Caco-2 (cell line): ENCODE measurements around the gene NRXN3. TPM values are rescaled to one million over a fixed set of nuclear protein-coding genes. Genes with fewer than 3 reads are reported as not detected.

Source experiments
- BruUV-seq: library from RNA; stranded (reverse); fragments of 400-500 nt; replicated peaks from 2 replicates; lab custom pipeline; 2021; lab: Mats Ljungman, UMichigan
- CTCF ChIA-PET: fragments of 300-600 bp; sonication (Branson Sonifier 250); formaldehyde crosslinking; loops from one replicate; lab custom pipeline; 2022; ENCODE audit warnings: antibody characterized with exemption; lab: Charles Lee
- POLR2A ChIA-PET: fragments of 300-600 bp; sonication (Branson Sonifier 250); formaldehyde crosslinking; loops from one replicate; lab custom pipeline; 2022; ENCODE audit warnings: antibody characterized with exemption; lab: Charles Lee
- DNase-seq, 2 experiments: peaks; one replicate each; pipeline versions ENCODE4 v3.0.0 to v3.0.0-alpha.2; 2020 to 2022
- H3K27me3 ChIP-seq: replicated peaks from 2 replicates; pipeline ENCODE4 v1.6.0; 2011; ENCODE audit warnings: low read length; ENCODE audit not compliant: control insufficient read depth, insufficient read depth
- H3K36me3 ChIP-seq: 2 replicates; pipeline ENCODE4 v1.5.1; 2011; ENCODE audit warnings: low read length; ENCODE audit not compliant: control insufficient read depth, insufficient read depth
- H3K4me1 ChIP-seq: fragments of 250-450 bp; sonication (Bioruptor Pico); 2 replicates; pipeline ENCODE4 v1.5.1; 2020; ENCODE audit warnings: mild to moderate bottlenecking
- H3K4me3 ChIP-seq: 2 replicates; pipeline ENCODE4 v1.5.1; 2011; ENCODE audit warnings: low read depth, mild to moderate bottlenecking, control low read depth, low read length
- H3K9me3 ChIP-seq: fragments of 250-450 bp; sonication (Bioruptor Pico); 2 replicates; pipeline ENCODE4 v1.5.1; 2020; ENCODE audit warnings: mild to moderate bottlenecking, moderate library complexity
- H3K27ac Mint-ChIP-seq: one replicate; pipeline ENCODE4 v1.8.0; 2022; ENCODE audit warnings: mixed read lengths; ENCODE audit not compliant: unreplicated experiment
- H3K27me3 Mint-ChIP-seq: one replicate; pipeline ENCODE4 v1.8.0; 2022; ENCODE audit warnings: mixed read lengths; ENCODE audit not compliant: insufficient read depth, unreplicated experiment
- H3K36me3 Mint-ChIP-seq: one replicate; pipeline ENCODE4 v1.8.0; 2022; ENCODE audit warnings: mild to moderate bottlenecking, mixed read lengths; ENCODE audit not compliant: insufficient read depth, unreplicated experiment
- H3K4me1 Mint-ChIP-seq: one replicate; pipeline ENCODE4 v1.8.0; 2022; ENCODE audit warnings: low read depth, mixed read lengths; ENCODE audit not compliant: unreplicated experiment
- H3K4me3 Mint-ChIP-seq: one replicate; pipeline ENCODE4 v1.8.0; 2022; ENCODE audit warnings: mild to moderate bottlenecking, moderate library complexity, mixed read lengths; ENCODE audit not compliant: unreplicated experiment
- H3K9me3 Mint-ChIP-seq: one replicate; pipeline ENCODE4 v1.8.0; 2022; ENCODE audit warnings: mixed read lengths; ENCODE audit not compliant: unreplicated experiment
- CTCF ChIP-seq, 2 experiments: fragments of 200-600 bp in 1 of 2; IDR thresholded peaks; 1 replicate in 1 of 2; 2 replicates in 1 of 2; pipeline versions ENCODE4 v1.5.1 to v1.8.0; 2011 to 2022; ENCODE audit warnings: antibody characterized with exemption in 1 of 2, control low read depth in 1 of 2, inconsistent platforms in 1 of 2, low read depth in 1 of 2, low read length in 1 of 2, mild to moderate bottlenecking in 1 of 2, moderate library complexity in 1 of 2; ENCODE audit not compliant: insufficient read depth in 1 of 2, severe bottlenecking in 1 of 2, unreplicated experiment in 1 of 2
- intact Hi-C: fragments of 100-400 bp; cut with micrococcal nuclease; formaldehyde crosslinking; loops from one replicate; pipeline ENCODE4 v1.10.0; 2022; ENCODE audit not compliant: unreplicated experiment
- total RNA-seq: library from RNA; stranded (reverse); gene quantifications from 2 replicates; pipeline ENCODE4 v1.2.3, GENCODE V29; 2022

Gene NRXN3
- total RNA-seq, 1 experiment from 2014 or later = 12.4 TPM

GRCh38 chr14:78683981-78684380 is 513.8 kb downstream of the NRXN3 start:
- DNase-seq = no peak
- Mint-ChIP-seq H3K4me3 (no peak overlapping the region), H3K36me3 (no peaks in the 10 kb centered on the region), H3K27ac (no peak overlapping the region), H3K4me1 (no peaks in the 10 kb centered on the region), H3K9me3 (no peaks in the 10 kb centered on the region), H3K27me3 (peaks cover 5% of the 10 kb centered on the region)
- no TSS peak for BruUV-seq
- Histone ChIP-seq H3K4me1 (no peaks in the 10 kb centered on the region), H3K36me3 (no peaks in the 10 kb centered on the region), H3K4me3 (no peak overlapping the region), H3K27me3 (no peaks in the 10 kb centered on the region), H3K9me3 (no peaks in the 10 kb centered on the region)
- ChIA-PET CTCF (no interaction called here), POLR2A (no interaction called here)
- TF ChIP-seq CTCF (IDR thresholded peaks at IDR 0.05; ENCODE audit: insufficient read depth in 1 of 2, low read depth in 1 of 2, low read length in 1 of 2, severe bottlenecking in 1 of 2, unreplicated experiment in 1 of 2) = no peak
- intact Hi-C loops = no loop called here

- CTCF ChIA-PET = no interaction called here
- Mint-ChIP-seq H3K27me3 (peaks cover 19% of the 10 kb centered on the region), H3K36me3 (no peaks in the 10 kb centered on the region), H3K4me1 (no peaks in the 10 kb centered on the region), H3K4me3 (no peak overlapping the region), H3K9me3 (no peaks in the 10 kb centered on the region), H3K27ac (no peak overlapping the region)
- Histone ChIP-seq H3K36me3 (no peaks in the 10 kb centered on the region), H3K9me3 (no peaks in the 10 kb centered on the region), H3K4me1 (no peaks in the 10 kb centered on the region), H3K27me3 (no peaks in the 10 kb centered on the region), H3K4me3 (no peak overlapping the region)
- TF ChIP-seq CTCF (IDR thresholded peaks at IDR 0.05; ENCODE audit: insufficient read depth in 1 of 2, low read depth in 1 of 2, low read length in 1 of 2, severe bottlenecking in 1 of 2, unreplicated experiment in 1 of 2) = no peak
- intact Hi-C loops = no loop called here
- POLR2A ChIA-PET = no interaction called here
- DNase-seq = no peak
- BruUV-seq = no TSS peak
Measured at GRCh38 chr14:78688503-78688902, 518.3 kb downstream of the NRXN3 start.

GRCh38 chr14:78690836-78691235 is 520.7 kb downstream of the NRXN3 start:
- no peaks in the 10 kb centered on the region for H3K4me1 ChIP-seq
- no peak for DNase-seq
- POLR2A ChIA-PET = no interaction called here
- intact Hi-C loops = no loop called here
- Mint-ChIP-seq H3K36me3 (no peaks in the 10 kb centered on the region), H3K27ac (no peak overlapping the region), H3K4me3 (no peak overlapping the region), H3K9me3 (no peaks in the 10 kb centered on the region), H3K27me3 (peaks cover 19% of the 10 kb centered on the region), H3K4me1 (no peaks in the 10 kb centered on the region)
- no peak for TF ChIP-seq CTCF (IDR thresholded peaks at IDR 0.05; ENCODE audit: insufficient read depth in 1 of 2, low read depth in 1 of 2, low read length in 1 of 2, severe bottlenecking in 1 of 2, unreplicated experiment in 1 of 2)
- CTCF ChIA-PET = no interaction called here
- H3K9me3 ChIP-seq = no peaks in the 10 kb centered on the region
- no peaks in the 10 kb centered on the region for H3K27me3 ChIP-seq
- no peak overlapping the region for H3K4me3 ChIP-seq
- H3K36me3 ChIP-seq = no peaks in the 10 kb centered on the region
- no TSS peak for BruUV-seq
